K562 (cell line): ENCODE results near the gene CRYZ. TPM values are rescaled to one million over a fixed set of nuclear protein-coding genes. Genes with fewer than 3 reads are reported as not detected.

Experiments used
- ARID1B ChIP-seq: fragments of 450-650 bp; IDR thresholded peaks from 2 replicates; pipeline ENCODE4 v1.6.1; 2016; ENCODE audit warnings: antibody characterized with exemption, mild to moderate bottlenecking, inconsistent platforms
- ARNT ChIP-seq, 2 experiments: fragments of 450-650 bp; IDR thresholded peaks; 2 replicates each; pipeline ENCODE4 v1.6.1; 2016; ENCODE audit warnings: mild to moderate bottlenecking in 1 of 2
- ATF1 ChIP-seq, 2 experiments: fragments of 450-650 bp in 1 of 2; IDR thresholded peaks; 2 replicates each; pipeline ENCODE4 v1.6.1; 2016; ENCODE audit warnings: missing compliant biosample characterization in 1 of 2, missing genetic modification characterization in 1 of 2
- DNMT1 ChIP-seq: fragments of 450-650 bp; IDR thresholded peaks from 2 replicates; pipeline ENCODE4 v1.6.1; 2016; ENCODE audit warnings: antibody characterized with exemption, mild to moderate bottlenecking
- FOSL1 ChIP-seq: fragments of 200-800 bp; sonication (Bioruptor generic); conservative IDR thresholded peaks from 2 replicates; pipeline ENCODE4 v1.6.1; 2016; ENCODE audit warnings: missing genetic modification characterization, missing compliant biosample characterization
- HNRNPL ChIP-seq: fragments of 200-400 bp; formaldehyde crosslinking; IDR thresholded peaks from 2 replicates; pipeline ENCODE4 v1.6.1; 2017; ENCODE audit warnings: low read depth, mild to moderate bottlenecking, low read length
- MCM2 ChIP-seq: fragments of 450-650 bp; IDR thresholded peaks from 2 replicates; pipeline ENCODE4 v1.6.1; 2017; ENCODE audit warnings: low read depth, mild to moderate bottlenecking
- MGA ChIP-seq: fragments of 450-650 bp; IDR thresholded peaks from 2 replicates; pipeline ENCODE4 v1.6.1; 2016; ENCODE audit warnings: mild to moderate bottlenecking, moderate library complexity
- TARDBP ChIP-seq: fragments of 450-650 bp; IDR thresholded peaks from 2 replicates; pipeline ENCODE4 v1.6.1; 2016
- ZFX ChIP-seq: sonication (generic); formaldehyde crosslinking; IDR thresholded peaks from 2 replicates; pipeline ENCODE4 v1.8.0; 2022; ENCODE audit warnings: mild to moderate bottlenecking, missing genetic modification reagents, moderate library complexity
- ZNF197 ChIP-seq: fragments of 200-800 bp; sonication (Bioruptor generic); IDR thresholded peaks from 2 replicates; pipeline ENCODE4 v1.6.1; 2016; ENCODE audit warnings: low read depth, missing genetic modification characterization, missing compliant biosample characterization
- ZNF561 ChIP-seq: fragments of 450-650 bp; formaldehyde crosslinking; conservative IDR thresholded peaks from 2 replicates; pipeline ENCODE4 v1.4.0; 2020; ENCODE audit warnings: mild to moderate bottlenecking, moderate library complexity
- polyA plus RNA-seq, 8 experiments: library from polyadenylated mRNA; depleted of rRNA in 4 of 8; stranded (reverse) in 5 of 8; unstranded in 3 of 8; fragments of >200 nt; fragmentation: Nextera tagmentation in 2 of 8; fragmentation: Illumina TruSeq in 1 of 8; extraction: Ambion mirVana in 2 of 8; extraction: Trizol in 1 of 8; gene quantifications; 2 replicates each; pipeline versions ENCODE4 v1.2.1 to v1.2.3, GENCODE V29; 2011 to 2014; ENCODE audit warnings: inconsistent platforms in 1 of 8, missing spikeins in 1 of 8
- total RNA-seq, 7 experiments: library from RNA; depleted of rRNA in 6 of 7; stranded (reverse); fragments of >200 nt in 6 of 7; fragmentation: Illumina TruSeq in 2 of 7; extraction: Trizol in 2 of 7; gene quantifications; 2 replicates each; pipeline versions ENCODE4 v1.2.1 to v1.2.3, GENCODE V29; 2011 to 2021; ENCODE audit warnings: low replicate concordance in 1 of 7
- TF ChIP-seq, protein P1 (sequence below): fragments of 150-350 bp; conservative IDR thresholded peaks from 2 replicates; pipeline ENCODE4 v1.6.1; 2014; ENCODE audit warnings: low read length
- TF ChIP-seq, protein P2 (sequence below): sonication (generic); formaldehyde crosslinking; IDR thresholded peaks from 2 replicates; pipeline ENCODE4 v1.9.0; 2022; ENCODE audit warnings: mild to moderate bottlenecking, missing genetic modification reagents

Gene CRYZ
- total and polyA plus RNA-seq, 9 of the 15 experiments (the other 6 are each of a cell fraction or from before 2014, with no cell fraction given) = 51.7 to 179 (median 81.4) TPM

- TF ChIP-seq, protein P1, sequence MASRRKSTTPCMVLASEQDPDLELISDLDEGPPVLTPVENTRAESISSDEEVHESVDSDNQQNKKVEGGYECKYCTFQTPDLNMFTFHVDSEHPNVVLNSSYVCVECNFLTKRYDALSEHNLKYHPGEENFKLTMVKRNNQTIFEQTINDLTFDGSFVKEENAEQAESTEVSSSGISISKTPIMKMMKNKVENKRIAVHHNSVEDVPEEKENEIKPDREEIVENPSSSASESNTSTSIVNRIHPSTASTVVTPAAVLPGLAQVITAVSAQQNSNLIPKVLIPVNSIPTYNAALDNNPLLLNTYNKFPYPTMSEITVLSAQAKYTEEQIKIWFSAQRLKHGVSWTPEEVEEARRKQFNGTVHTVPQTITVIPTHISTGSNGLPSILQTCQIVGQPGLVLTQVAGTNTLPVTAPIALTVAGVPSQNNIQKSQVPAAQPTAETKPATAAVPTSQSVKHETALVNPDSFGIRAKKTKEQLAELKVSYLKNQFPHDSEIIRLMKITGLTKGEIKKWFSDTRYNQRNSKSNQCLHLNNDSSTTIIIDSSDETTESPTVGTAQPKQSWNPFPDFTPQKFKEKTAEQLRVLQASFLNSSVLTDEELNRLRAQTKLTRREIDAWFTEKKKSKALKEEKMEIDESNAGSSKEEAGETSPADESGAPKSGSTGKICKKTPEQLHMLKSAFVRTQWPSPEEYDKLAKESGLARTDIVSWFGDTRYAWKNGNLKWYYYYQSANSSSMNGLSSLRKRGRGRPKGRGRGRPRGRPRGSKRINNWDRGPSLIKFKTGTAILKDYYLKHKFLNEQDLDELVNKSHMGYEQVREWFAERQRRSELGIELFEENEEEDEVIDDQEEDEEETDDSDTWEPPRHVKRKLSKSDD = no peak
- TF ChIP-seq ZNF197 (no peak), ZNF561 (no peak), ARID1B (peak; percentile 92), MGA (no peak), TARDBP (no peak), ATF1 (CRISPR knock-in tag; IDR thresholded peaks at IDR 0.05) (no peak), ATF1 (tag; IDR thresholded peaks at IDR 0.05) (peak; percentile 15; the same call in 1 of the 2 replicates), HNRNPL (no peak), DNMT1 (no peak), FOSL1 (tag) (peak; percentile 69), ZFX (CRISPR knock-in tag) (no peak), ARNT (IDR thresholded peaks at IDR 0.05) (peak in 1 of 2 experiments; percentile 72; a peak in 1 of 4 replicates), MCM2 (no peak)
- TF ChIP-seq, protein P2, sequence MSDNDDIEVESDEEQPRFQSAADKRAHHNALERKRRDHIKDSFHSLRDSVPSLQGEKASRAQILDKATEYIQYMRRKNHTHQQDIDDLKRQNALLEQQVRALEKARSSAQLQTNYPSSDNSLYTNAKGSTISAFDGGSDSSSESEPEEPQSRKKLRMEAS (CRISPR knock-in tag) = no peak
Measured at GRCh38 chr1:74731399-74732052, 1.3 kb downstream of the CRYZ start (continued).
